ENCODE results near the gene MALSU1.

The MALSU1 gene

DNA sequence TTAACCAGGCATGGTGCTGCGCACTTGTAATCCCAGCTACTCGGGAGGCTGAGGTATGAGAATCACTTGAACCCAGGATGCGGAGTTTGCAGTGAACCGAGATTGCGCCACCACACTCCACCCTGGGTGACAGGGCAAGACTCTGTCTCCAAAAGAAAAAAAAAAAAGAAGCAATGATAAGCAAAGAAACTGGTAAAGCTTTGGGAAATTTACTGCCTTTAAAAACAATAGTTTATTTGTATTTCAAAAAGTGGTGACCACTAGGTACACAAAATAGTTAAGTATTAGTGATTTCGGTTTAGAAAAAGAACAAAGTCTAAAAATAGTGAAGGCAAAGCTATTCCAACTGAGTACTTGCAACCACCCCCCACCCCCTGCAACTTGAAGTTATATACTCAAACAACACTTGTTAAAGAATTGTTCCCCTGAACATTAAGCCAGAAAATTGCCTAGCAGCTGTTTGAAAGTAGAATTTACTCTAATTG is 37.7 kb downstream of the MALSU1 start:
- DNase-seq, result no peak

DNA sequence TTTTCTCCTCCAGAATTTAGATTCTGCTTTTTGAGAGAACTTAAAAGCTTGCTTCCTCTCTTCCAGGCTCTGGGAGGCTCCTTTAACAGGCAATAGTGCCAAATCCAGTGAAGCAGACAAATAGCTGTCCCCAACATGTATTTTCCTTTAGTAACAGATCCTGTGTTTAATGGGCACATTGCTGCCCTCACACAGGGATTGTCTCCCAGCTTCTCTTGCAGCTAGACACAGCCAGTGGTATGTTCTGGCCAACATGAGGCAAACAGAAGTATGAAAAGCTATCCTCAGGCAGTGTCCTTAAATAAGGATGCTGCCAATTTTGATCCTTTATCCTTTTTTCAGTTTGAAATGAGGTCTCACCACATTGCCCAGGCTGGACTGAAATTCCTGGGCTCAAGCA is 38.2 kb downstream of the MALSU1 start:
- DNase-seq, result no peak

DNA sequence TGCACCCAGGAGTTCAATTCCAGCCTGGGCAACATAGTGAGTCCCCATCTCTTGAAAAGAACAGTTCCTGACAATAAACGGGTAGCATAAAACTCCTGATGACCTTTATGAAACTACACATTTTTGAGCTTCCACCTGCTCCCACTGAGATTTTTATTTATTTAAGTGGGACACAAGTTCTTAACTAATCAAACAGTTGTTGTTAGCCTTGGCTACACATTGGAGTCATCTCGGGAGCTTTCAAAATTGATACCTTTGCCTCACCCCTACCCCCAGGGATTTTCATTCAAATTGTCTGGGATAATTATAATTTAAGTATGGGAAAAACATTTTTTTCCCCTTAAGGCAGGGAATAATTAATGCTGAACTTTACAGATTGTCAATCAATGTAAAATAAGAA is 39.3 kb downstream of the MALSU1 start:
- no peak for DNase-seq

DNA sequence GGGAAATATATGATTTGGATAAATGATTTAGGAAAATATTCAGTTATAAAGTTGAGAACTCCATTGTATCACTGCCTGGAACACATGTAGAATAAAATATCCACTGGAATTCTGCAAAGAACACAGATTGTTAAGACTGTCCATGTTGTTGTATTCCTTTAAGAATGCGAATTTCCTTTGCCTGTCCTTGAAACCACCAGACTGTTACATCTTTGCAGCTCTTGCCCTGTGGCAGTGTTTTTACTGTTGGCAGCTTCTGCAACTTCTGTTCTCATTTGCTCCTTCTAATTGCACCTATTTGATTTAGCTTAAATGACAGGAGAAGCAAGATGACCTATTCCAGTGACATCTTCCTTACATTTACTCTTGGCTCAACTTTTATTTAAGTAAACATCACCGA is 39.7 kb downstream of the MALSU1 start:
- no peak for DNase-seq

DNA sequence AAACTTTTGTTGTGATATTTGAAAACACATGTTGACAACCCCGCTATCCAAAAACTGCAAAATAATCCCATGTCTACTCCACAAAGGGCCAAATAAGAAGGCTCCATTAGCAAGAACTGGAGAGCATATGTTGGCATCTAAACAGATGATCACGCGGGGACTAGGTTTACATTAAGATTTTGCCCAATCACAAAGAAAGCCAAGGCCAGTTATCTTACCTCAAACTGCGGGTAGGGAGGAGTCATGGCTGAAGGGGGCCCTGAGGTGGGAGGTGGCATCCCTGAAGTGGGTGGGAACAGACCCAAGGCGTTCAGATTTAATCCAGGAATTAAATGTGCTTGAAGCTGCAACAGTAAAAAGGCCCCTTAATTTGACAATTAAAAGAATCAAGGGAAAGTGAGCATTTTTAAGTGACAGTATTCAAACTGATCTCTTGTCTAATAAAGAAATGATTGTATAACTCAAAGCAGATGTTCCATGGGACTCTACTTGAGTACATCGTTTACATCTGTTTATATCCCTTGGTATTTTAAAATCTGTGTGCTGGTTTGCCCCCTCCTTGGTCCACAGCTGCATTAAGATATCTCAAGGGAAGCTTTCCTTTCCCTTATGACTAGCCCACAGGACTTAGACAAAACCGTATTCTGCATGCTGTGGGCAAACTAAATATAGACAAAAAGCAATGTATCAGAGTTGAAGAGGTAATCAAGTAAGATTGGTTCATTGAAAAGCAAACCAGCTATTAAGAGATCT is 42.9 kb downstream of the MALSU1 start:
- no peak for DNase-seq

DNA sequence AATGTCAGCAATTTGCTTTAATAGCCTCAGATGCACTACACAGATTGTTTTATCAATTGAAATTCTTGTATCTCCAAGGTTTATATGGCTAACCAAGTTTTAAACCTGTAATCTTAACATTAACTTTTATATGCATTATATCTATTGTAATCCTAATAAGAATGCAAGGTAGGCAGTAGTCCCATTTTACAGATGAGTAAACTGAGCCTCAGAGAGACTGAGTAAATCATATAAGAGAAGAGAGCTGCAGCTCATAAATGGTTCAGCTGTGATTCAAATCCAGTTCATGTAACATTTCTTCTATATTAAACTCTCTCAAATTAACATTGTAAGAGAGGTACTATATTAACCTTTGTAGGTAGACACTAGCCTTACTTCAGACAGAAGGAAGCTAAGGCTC is 44.0 kb downstream of the MALSU1 start:
- DNase-seq, result no peak

DNA sequence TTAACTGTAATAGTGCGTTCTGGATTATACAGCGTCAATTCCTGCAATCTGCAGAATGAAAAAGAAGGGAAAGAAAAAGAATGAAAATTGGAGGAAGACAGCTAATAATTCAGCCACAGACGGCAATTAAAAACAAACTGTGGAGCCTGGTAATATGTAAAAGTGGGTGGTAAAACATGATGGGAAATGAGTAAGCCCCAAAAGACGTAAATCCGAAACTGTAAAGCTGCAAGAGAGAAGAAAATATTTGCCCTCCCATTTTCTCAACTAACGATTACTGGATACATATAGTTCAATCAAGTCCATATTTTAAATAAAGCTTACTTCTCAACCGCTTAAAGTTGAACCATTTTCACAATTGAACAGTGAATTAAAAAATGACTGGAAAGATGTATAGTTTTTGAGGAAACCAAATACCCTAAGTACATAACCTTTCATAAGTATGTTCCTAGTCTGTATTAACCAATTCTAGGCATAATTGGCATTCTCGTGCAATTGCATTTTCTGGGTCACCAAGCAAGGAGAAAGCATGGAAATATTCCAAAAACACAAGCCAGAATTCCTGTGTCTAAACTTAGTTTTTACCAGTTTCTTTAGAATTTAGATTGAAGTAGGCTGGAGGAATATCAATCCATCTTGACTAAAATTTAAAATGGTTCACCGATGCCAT is 44.8 kb downstream of the MALSU1 start:
- no peak for DNase-seq

DNA sequence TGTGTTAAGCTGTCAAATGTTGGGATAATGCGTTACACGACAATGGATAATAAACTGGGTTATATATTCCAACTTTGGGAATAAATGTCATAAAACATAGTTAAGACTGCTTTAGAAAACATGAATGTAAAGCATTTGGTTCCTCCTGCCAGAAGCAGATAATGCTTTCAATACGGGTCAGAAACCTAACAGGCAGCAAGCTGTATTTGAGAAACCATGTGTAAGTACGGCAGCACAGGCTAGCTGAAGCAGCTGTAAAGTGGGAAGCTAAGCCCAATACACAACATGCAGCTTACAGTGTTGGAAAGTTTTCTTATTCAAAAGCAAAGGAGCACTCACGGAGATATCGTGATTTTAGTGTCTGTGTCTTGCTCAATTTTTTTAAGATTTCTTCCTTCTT is 46.5 kb downstream of the MALSU1 start:
- DNase-seq, result no peak

DNA sequence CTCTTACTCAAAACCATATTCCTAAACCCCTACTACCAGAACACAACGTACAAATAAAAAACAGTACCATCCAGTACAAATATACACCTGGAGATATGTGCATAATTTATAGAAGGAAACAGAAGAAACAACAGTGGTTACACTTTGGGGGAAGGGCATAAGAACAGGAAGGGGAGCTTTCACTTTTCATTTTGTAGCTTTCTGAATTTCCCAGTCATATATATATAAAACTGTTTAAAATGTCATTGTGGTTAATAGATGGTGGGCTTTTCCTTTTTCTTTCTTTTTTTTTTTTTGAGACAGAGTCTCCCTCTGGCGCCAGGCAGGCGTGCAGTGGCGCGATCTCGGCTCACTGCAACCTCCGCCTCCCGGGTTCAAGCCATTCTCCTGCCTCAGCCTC is 47.2 kb downstream of the MALSU1 start:
- no peak for DNase-seq

DNA sequence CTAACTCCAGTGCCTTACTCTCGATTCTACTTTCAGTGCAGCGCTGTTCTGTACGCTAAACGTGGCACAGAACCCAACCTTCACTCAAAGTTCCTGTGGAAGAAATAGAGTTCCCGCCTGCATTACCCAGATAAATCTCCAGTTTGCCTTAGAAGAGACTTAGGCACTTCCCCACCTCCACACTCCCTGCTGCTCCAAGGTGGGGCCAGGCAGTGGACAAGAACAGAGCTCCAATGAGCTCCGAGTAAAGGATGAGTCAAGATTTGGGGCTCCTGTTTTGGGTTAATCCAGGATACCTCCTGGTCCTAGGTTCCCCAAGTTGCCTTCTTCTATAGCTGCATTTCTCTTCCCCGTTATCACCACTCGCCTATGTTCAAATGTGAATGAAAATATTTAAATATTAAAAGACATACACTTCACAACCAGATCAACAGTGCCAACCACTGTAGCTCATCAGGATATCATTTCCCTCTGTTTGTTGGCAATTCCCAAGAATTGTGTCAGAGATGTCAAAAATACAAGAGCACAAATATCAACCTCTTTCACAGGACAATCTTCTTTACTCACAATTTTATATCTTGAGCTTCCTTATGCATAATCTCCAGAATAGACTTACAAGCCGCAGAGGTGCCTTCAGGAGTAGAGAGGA is 48.0 kb downstream of the MALSU1 start:
- DNase-seq, result no peak

DNA sequence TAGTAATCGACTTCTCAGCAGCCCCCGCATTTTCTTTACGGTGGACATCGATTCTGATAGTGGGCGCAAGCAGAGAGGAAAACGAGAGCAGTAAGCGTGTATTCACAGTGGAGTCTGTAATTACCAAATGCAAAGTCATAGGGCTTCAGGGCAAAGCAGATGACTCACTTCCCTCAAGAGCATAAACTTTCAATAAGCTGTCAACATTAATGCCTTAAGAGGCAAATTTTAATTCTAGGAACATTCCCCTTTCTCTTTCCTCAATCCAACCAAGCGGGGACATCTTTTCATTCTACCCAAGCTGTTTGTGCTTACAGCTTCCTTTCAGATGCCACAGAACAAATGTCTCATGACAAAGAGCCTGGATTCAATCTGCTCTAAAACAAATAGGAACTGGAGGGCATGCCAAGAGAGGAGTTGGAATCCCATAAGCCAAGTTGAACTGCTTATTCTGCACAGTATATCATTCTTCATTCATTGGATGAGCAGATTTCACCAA is 48.6 kb downstream of the MALSU1 start:
- DNase-seq, result no peak

DNA sequence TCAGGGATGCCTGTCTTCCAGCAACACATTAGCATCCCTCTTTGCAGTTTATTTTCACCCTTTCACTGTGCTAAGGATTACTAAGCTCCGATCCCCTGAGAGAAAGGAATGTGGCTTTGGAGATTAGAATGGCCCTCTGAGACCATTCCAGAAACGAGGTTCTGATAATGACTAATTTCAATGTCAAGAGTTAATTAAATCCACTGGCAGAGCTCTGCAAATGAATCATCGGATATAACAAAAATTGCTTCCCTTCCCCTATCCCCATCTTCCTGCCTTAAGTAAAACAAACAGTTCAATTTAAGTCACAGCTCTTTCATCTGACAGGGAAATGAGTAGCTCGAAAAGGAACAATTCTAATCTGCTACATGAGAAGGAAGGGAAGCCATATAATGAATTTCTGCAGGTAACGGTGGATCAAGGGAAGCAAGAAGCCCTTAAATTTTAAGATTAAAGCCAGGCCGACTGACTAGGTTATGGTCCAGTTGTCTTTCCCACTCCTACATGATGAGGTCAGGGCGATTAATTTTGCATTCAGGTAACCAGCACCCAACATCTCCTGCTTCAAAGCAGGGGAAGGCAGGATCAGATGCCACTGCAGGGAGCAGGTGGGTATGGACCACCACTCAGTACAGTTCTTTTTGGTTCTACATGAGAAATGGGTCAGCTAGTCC is 50.5 kb downstream of the MALSU1 start:
- DNase-seq, result no peak

DNA sequence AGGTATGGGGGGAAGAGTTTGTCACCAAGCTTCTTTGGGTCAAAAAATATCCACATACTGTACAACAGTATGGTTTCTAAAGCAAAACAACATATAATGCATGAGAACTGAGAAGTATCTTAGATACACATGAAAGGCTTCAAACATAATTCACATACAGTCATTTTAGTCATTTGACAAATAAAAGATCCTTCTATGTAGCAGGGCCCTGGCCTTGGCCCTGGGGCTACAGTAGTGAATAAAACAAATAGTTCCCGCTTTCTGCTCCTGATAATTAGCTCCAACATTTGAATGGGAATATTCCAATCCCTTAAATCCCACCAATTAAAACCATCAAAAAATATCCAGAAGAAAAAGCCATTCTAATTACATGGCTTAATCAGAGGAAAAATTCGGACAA is 51.3 kb downstream of the MALSU1 start:
- no peak for DNase-seq

DNA sequence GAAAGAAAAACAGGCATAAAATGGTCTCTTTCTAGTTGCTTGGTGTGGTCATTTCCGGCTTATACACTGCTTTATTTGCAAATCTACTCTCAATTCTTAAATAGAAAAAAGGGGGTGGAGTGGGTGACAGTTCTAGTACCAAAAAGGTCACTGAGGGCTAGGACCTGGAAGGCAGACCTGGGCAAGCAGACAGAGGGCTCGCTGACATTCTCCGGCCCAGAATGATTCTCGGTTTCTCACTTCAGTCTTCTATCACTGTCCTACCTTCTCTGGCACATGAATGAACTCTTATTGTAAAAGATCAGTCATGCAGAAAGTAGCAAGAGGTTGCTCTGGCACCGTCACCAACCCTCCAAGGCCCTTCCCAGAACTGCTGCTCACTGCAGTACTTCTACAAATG is 54.0 kb downstream of the MALSU1 start:
- DNase-seq, result no peak

DNA sequence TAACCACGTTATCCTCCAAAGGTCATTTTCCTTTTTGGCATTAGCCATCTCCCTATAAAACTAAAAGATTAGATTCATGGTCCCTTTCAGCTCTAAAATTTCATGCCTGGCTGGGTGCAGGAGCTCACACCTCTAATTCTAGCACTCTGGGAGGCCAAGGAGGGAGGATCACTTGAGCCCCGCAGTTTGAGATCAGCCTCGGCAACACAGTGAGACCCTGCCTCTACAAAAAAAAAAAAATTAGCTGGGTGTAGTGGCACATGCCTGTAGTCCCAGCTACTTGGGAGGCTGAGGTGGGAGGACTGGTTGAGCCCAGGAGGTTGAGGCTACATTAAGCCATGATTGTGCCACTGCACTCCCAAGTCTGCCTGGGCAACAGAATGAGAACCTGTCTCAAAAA is 57.0 kb downstream of the MALSU1 start:
- no peak for DNase-seq

DNA sequence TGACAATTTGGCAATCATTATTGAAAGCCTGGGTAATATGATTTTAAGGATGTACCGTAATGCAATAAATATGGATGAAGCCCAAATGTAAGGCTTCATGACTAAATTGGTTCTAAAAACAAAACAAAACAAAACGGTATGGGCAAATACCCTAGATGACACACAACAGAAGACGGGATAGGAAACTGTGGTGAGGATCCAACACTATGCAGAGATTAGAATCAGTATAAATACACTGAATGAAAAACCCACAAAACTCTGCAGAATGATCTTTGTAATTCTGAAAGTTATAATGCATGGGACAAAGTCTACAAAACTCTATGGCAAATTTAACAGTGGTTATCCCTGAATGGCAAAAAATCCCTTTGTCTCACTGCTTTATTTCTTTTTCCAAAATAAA is 57.6 kb downstream of the MALSU1 start:
- DNase-seq, result no peak

DNA sequence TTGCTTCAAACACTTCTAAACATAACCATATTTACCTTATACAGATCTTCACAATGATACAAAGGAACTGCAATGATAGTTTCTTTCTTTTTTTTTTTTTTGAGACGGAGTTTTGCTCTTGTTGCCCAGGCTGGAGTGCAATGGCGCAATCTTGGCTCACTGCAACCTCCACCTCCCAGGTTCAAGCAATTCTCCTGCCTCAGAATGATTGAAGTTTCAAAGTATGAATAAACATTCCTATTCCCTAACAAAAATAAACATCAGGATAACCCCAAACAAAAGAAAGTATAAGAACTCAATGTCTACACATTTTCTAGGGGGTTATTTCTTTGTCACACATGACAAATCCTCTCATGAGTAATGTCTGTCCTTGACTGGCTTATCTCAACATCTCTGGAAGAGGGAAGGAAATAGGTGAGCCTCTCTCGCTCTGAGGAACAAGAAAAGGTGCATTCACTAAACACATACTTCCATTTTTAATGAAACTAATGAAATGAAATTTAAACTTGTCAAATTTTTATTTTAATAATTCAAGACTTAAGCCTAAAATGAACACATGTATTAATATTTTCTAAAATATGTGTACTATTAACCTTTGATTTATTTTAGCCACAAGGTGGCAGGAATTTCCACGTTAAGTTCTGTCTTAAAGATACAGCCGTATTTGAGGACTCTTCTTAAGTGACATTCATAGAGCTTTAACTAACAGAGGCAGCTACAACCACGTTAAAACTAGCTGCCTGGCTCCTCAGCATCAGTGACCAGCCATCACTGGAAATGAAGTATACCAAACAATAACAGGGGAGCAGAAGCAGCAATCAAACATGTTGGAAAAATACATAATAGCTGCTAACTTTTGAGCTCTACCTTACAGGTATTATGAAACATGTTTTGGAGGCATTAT is 58.3 kb downstream of the MALSU1 start:
- no peak for DNase-seq

DNA sequence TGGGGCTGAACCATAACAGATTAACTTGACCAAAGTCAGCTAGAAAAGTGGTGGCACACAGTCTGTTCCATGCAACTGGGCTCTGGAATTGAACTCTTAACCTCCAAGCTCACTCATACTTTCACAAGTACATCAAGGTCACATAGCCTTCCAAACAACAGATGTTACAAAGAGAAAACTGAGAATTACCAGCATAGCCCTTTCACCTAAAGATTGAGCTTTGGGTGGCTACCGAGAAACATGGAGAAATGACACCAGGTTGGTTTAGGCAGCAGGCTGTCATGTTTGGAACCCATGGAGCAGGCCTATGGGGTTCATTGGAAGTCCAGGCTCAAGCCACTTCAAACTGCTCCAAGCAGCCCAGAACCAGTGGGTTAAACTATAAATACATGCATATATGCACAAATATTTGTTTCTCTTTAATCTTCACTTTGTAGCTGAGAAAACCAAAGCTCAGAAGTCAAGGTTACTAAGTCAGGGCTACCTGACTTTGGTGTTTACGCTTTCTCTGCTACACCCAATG is 59.1 kb downstream of the MALSU1 start:
- DNase-seq, result no peak
